HepG2 (cell line): Measurements from ENCODE around the gene FHIT. TPM values are rescaled to one million over a fixed set of nuclear protein-coding genes. Genes with fewer than 3 reads are reported as not detected.

ENCODE experiments used
- ATAC-seq: fragments of 200-7000 bp; cut with Tn5 transposase; 3 replicates; pipeline ENCODE4 v1.9.1; 2020; ENCODE audit warnings: mild to moderate bottlenecking, moderate library complexity
- BruUV-seq: library from RNA; stranded (reverse); fragments of 400-500 nt; replicated peaks from 2 replicates; lab custom pipeline; 2021; lab: Mats Ljungman, UMichigan
- CTCF ChIA-PET: fragments of 300-600 bp; formaldehyde crosslinking; extraction: SDS; loops from one replicate; lab custom pipeline; 2021; ENCODE audit warnings: low total read pairs, inconsistent platforms, low intra/inter-chr PET ratio; lab: Yijun Ruan, JAX
- POLR2A ChIA-PET: fragments of 350-600 bp; sonication (Branson Sonifier 250); formaldehyde crosslinking; loops from one replicate; lab custom pipeline; 2020; ENCODE audit warnings: antibody characterized with exemption, inconsistent platforms; lab: Yijun Ruan, JAX
- DNase-seq: peaks from one replicate; pipeline ENCODE4 v3.0.0-alpha.2; 2015; ENCODE audit warnings: low spot score
- FAIRE-seq: peaks from 3 replicates; lab custom pipeline; 2011; peaks lifted over from hg19 to GRCh38; lab: Jason Lieb, UNC
- H2AFZ ChIP-seq: one replicate; pipeline ENCODE4 v1.6.1; 2011; ENCODE audit warnings: low read length, inconsistent platforms
- H3K27ac ChIP-seq: fragments of 300-600 bp; 3 replicates; pipeline ENCODE4 v1.8.0; 2011; ENCODE audit warnings: mixed run types, mild to moderate bottlenecking, mixed read lengths, low read length, inconsistent platforms; ENCODE audit not compliant: insufficient read depth; ENCODE audit errors: extremely low read length
- H3K27me3 ChIP-seq, 2 experiments: fragments of 200-600 bp in 1 of 2; 2 replicates in 1 of 2; 3 replicates in 1 of 2; pipeline versions ENCODE4 v1.6.0 to v1.8.0; 2011; ENCODE audit warnings: low read length in 2 of 2, mild to moderate bottlenecking in 2 of 2, moderate library complexity in 2 of 2, inconsistent platforms in 1 of 2; ENCODE audit not compliant: insufficient read depth in 2 of 2, control insufficient read depth in 1 of 2
- H3K36me3 ChIP-seq, 2 experiments: fragments of 200-600 bp in 1 of 2; replicated peaks in 1 of 2; 2 replicates in 1 of 2; 3 replicates in 1 of 2; pipeline versions ENCODE4 v1.5.1 to v1.8.0; 2011; ENCODE audit warnings: low read length in 2 of 2, inconsistent platforms in 1 of 2; ENCODE audit not compliant: insufficient read depth in 2 of 2, control insufficient read depth in 1 of 2
- H3K4me1 ChIP-seq: 2 replicates; pipeline ENCODE4 v1.5.1; 2012; ENCODE audit warnings: low read length, inconsistent platforms; ENCODE audit not compliant: insufficient read depth
- H3K4me2 ChIP-seq: 2 replicates; pipeline ENCODE4 v1.6.0; 2011; ENCODE audit warnings: low read depth, low read length, inconsistent platforms
- H3K4me3 ChIP-seq, 3 experiments: fragments of 200-600 bp in 1 of 3; sonication (generic), shearing (Covaris generic) in 1 of 3; replicated peaks in 1 of 3; 2 replicates each; pipeline ENCODE4 v1.5.1; 2011 to 2016; ENCODE audit warnings: low read length in 3 of 3, inconsistent platforms in 2 of 3, low read depth in 2 of 3, mild to moderate bottlenecking in 2 of 3, control low read depth in 1 of 3, mixed read lengths in 1 of 3; ENCODE audit not compliant: insufficient read depth in 1 of 3
- H3K79me2 ChIP-seq: one replicate; pipeline ENCODE4 v1.6.1; 2011; ENCODE audit warnings: low read length, inconsistent platforms; ENCODE audit not compliant: insufficient read depth
- H3K9ac ChIP-seq: 2 replicates; pipeline ENCODE4 v1.6.0; 2011; ENCODE audit warnings: mild to moderate bottlenecking, low read depth, low read length, inconsistent platforms; ENCODE audit not compliant: insufficient read depth
- H3K9me3 ChIP-seq: 2 replicates; pipeline ENCODE4 v1.5.1; 2012; ENCODE audit warnings: mild to moderate bottlenecking, low read length
- H4K20me1 ChIP-seq: 2 replicates; pipeline ENCODE4 v1.6.0; 2011; ENCODE audit warnings: inconsistent platforms, mild to moderate bottlenecking, low read length, moderate library complexity; ENCODE audit not compliant: insufficient read depth
- HBP1 ChIP-seq: IDR thresholded peaks from 2 replicates; pipeline ENCODE4 v1.6.1; 2016; ENCODE audit warnings: low read depth, control low read depth
- ZBTB40 ChIP-seq, 2 experiments: fragments of 450-650 bp in 1 of 2; sonication (generic) in 1 of 2; formaldehyde crosslinking in 1 of 2; IDR thresholded peaks; 2 replicates each; pipeline versions ENCODE4 v1.6.1 to v1.8.0; 2016 to 2022; ENCODE audit warnings: antibody characterized with exemption in 1 of 2, mild to moderate bottlenecking in 1 of 2, missing genetic modification reagents in 1 of 2
- WGBS: methylation state at CpG from one replicate; pipeline ENCODE4 v1.1.6; 2017; ENCODE audit warnings: low lambda C conversion rate; 5-methylcytosine and 5-hydroxymethylcytosine counted together
- in situ Hi-C: cut with HindIII; loops from 2 replicates; pipeline ENCODE4 v1.10.0; 2017; ENCODE audit warnings: low pct_unique_long_range_greater_than_20kb; ENCODE audit not compliant: extremely low pct_ligation_motif_present
- intact Hi-C: fragments of 100-400 bp; cut with micrococcal nuclease; formaldehyde crosslinking; loops from one replicate; pipeline ENCODE4 v1.10.0; 2022; ENCODE audit not compliant: unreplicated experiment
- polyA plus RNA-seq, 8 experiments: library from polyadenylated mRNA; depleted of rRNA in 3 of 8; stranded (reverse) in 7 of 8; unstranded in 1 of 8; fragments of >200 nt; fragmentation: Illumina TruSeq in 4 of 8; extraction: Trizol in 4 of 8; gene quantifications; 2 replicates each; pipeline versions ENCODE4 v1.2.1 to v1.2.3, GENCODE V29; 2011 to 2016; ENCODE audit warnings: low read depth in 4 of 8, missing spikeins in 1 of 8, mixed read lengths in 1 of 8; ENCODE audit not compliant: insufficient read depth in 1 of 8
- total RNA-seq, 5 experiments: library from RNA; depleted of rRNA; stranded (reverse); fragments of >200 nt; fragmentation: Illumina TruSeq; extraction: Trizol; gene quantifications; 2 replicates each; pipeline ENCODE4 v1.2.3, GENCODE V29; 2016; ENCODE audit warnings: low read depth in 1 of 5

The FHIT gene
- total and polyA plus RNA-seq, 2 of the 13 experiments (the other 11 are each of a cell fraction or from before 2014, with no cell fraction given), result 4.0 to 4.6 TPM

DNA sequence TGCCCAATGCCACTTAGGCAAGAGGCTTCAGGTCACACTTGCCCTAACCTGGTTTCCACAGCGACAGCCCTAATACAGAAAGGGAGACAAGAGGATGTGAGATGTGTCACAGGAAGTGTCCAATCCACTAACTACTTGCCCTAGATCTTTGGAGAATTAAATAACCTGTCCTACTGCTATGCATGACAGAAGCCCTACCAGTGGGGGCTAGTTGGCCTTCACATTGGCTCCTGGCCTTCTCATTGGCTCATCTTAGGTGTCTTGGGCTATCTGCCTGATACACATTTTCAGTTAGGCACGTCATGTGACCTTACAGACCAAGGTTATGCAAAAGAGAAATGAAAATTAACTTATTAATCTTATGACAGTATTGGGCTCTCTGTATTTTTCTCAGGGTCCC, 449.9 kb downstream of the FHIT start:
- no peak overlapping the region for H3K9ac ChIP-seq
- no peak overlapping the region for H2AFZ ChIP-seq
- POLR2A ChIA-PET, result no interaction called here
- in situ Hi-C loops (no loop called here), intact Hi-C loops (no loop called here)
- H3K9me3 ChIP-seq, result no peaks in the 10 kb centered on the region
- no peak overlapping the region for H3K27ac ChIP-seq
- 33% methylated on average over 2 of the region's 2 CpGs for WGBS
- H3K4me1 ChIP-seq, result no peaks in the 10 kb centered on the region
- TF ChIP-seq ZBTB40 (IDR thresholded peaks at IDR 0.05) (no peak), ZBTB40 (CRISPR knock-in tag; IDR thresholded peaks at IDR 0.05) (no peak), HBP1 (CRISPR knock-in tag) (no peak)
- TF ChIP-seq, all 625 proteins: peak for 0
- no TSS peak for BruUV-seq
- Histone ChIP-seq H3K27me3 (no peaks in the 10 kb centered on the region), H3K4me3 (no peak overlapping the region), H3K4me2 (no peak overlapping the region), H3K36me3 (no peaks in the 10 kb centered on the region), H4K20me1 (no peaks in the 10 kb centered on the region), H3K79me2 (no peaks in the 10 kb centered on the region)
- DNase-seq (no peak), ATAC-seq (no peak), FAIRE-seq (no peak)
- CTCF ChIA-PET, result no interaction called here
